ENCODE measurements around the gene TPRG1L. TPM values are rescaled to one million over a fixed set of nuclear protein-coding genes. Genes with fewer than 3 reads are reported as not detected.

The TPRG1L gene
- total RNA-seq, 1 donor from 2014 or later = 33.7 TPM

DNA sequence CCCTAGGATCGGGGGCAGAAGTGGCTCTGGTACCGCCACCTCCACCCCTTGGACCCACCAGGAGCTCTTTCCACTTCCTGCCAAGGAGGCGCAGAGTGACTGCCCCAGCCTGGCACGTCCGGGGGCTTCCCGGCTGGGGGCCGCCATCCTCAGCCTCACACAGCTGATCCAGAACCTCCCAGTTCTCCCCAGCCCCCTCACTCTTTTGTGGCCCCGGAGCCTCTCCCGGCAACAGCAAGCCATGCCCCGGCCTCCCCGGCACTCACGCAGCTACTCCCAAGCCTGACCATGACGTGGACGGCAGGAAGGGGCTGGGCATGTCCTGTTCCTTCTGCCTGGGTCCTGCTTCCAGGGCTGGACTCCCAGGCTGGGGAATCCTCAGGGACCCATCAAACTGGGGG, 44.6 kb downstream of the TPRG1L start:
- Mint-ChIP-seq H3K9me3 (ENCODE audit: unreplicated experiment) (no peaks in the 10 kb centered on the region), H3K27me3 (ENCODE audit: low read depth, unreplicated experiment) (peaks cover 26% of the 10 kb centered on the region), H3K4me3 (ENCODE audit: unreplicated experiment) (no peak overlapping the region), H3K4me1 (ENCODE audit: low read depth, unreplicated experiment) (peaks cover 9% of the 10 kb centered on the region), H3K27ac (ENCODE audit: unreplicated experiment) (no peak overlapping the region), H3K36me3 (ENCODE audit: low read depth, unreplicated experiment) (no peaks in the 10 kb centered on the region)
- Histone ChIP-seq H3K36me3 (ENCODE audit: insufficient read depth, low read length) (no peaks in the 10 kb centered on the region), H3K9ac (ENCODE audit: low read length) (no peak overlapping the region), H3K9me3 (ENCODE audit: insufficient read depth, low read depth, low read length) (no peaks in the 10 kb centered on the region), H3K27ac (ENCODE audit: low read depth, low read length) (no peak overlapping the region), H3K4me1 (ENCODE audit: insufficient read depth, low read length) (peaks cover 6% of the 10 kb centered on the region), H3K4me2 (ENCODE audit: low read length) (no peak overlapping the region), H3K4me3 (ENCODE audit: insufficient read depth, low read depth, low read length) (no peak overlapping the region), H4K20me1 (ENCODE audit: insufficient read depth, low read length) (no peaks in the 10 kb centered on the region), H3K79me2 (ENCODE audit: insufficient read depth, low read length) (no peaks in the 10 kb centered on the region), H3K27me3 (ENCODE audit: insufficient read depth, low read length) (peaks cover 5% of the 10 kb centered on the region), H2AFZ (ENCODE audit: low read depth, low read length) (no peak overlapping the region)
- TF ChIP-seq, protein P1, sequence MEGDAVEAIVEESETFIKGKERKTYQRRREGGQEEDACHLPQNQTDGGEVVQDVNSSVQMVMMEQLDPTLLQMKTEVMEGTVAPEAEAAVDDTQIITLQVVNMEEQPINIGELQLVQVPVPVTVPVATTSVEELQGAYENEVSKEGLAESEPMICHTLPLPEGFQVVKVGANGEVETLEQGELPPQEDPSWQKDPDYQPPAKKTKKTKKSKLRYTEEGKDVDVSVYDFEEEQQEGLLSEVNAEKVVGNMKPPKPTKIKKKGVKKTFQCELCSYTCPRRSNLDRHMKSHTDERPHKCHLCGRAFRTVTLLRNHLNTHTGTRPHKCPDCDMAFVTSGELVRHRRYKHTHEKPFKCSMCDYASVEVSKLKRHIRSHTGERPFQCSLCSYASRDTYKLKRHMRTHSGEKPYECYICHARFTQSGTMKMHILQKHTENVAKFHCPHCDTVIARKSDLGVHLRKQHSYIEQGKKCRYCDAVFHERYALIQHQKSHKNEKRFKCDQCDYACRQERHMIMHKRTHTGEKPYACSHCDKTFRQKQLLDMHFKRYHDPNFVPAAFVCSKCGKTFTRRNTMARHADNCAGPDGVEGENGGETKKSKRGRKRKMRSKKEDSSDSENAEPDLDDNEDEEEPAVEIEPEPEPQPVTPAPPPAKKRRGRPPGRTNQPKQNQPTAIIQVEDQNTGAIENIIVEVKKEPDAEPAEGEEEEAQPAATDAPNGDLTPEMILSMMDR (IDR thresholded peaks at IDR 0.05; ENCODE audit: insufficient read depth, low read depth, low read length) = no peak
- no peak for TF ChIP-seq EZH2 (IDR thresholded peaks at IDR 0.05; ENCODE audit: insufficient read depth, low read length)
- DNase-seq (ENCODE audit: low read depth) (no peak), FAIRE-seq (no peak)

DNA sequence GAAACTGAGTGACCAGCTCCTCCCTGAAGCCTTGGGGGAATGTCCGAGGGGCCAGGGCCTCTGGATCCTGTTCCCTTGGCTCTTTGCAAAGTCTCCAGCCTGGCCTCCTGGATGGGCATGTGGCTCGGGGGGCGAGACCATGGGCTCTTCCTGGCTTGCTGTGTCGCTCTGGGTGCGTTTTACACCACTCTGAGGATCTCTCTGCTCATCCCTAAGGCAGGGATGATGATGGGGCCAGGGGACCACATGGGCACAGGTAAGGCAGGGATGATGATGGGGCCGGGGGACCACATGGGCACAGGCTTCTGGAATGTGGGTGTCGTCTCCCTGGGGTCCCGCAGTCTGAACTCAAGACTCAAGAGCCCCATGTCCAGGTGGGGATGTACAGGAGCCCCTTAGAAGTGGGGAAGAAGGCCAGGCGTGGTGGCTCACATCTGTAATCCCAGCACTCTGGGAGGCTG, 45.2 kb downstream of the TPRG1L start:
- Mint-ChIP-seq H3K27ac (ENCODE audit: unreplicated experiment) (no peak overlapping the region), H3K4me1 (ENCODE audit: low read depth, unreplicated experiment) (peaks cover 9% of the 10 kb centered on the region), H3K9me3 (ENCODE audit: unreplicated experiment) (no peaks in the 10 kb centered on the region), H3K36me3 (ENCODE audit: low read depth, unreplicated experiment) (no peaks in the 10 kb centered on the region), H3K27me3 (ENCODE audit: low read depth, unreplicated experiment) (peaks cover 26% of the 10 kb centered on the region), H3K4me3 (ENCODE audit: unreplicated experiment) (no peak overlapping the region)
- H3K9ac ChIP-seq (ENCODE audit: low read length) = no peak overlapping the region
- H3K9me3 ChIP-seq (ENCODE audit: insufficient read depth, low read depth, low read length) = no peaks in the 10 kb centered on the region
- H3K79me2 ChIP-seq (ENCODE audit: insufficient read depth, low read length) = no peaks in the 10 kb centered on the region
- no peaks in the 10 kb centered on the region for H4K20me1 ChIP-seq (ENCODE audit: insufficient read depth, low read length)
- H3K36me3 ChIP-seq (ENCODE audit: insufficient read depth, low read length) = no peaks in the 10 kb centered on the region
- H3K4me1 ChIP-seq (ENCODE audit: insufficient read depth, low read length) = peaks cover 6% of the 10 kb centered on the region
- no peak for TF ChIP-seq EZH2 (IDR thresholded peaks at IDR 0.05; ENCODE audit: insufficient read depth, low read length)
- TF ChIP-seq, protein P1 (IDR thresholded peaks at IDR 0.05; ENCODE audit: insufficient read depth, low read depth, low read length) = no peak
- H3K27ac ChIP-seq (ENCODE audit: low read depth, low read length) = no peak overlapping the region
- DNase-seq (ENCODE audit: low read depth) = no peak
- peaks cover 5% of the 10 kb centered on the region for H3K27me3 ChIP-seq (ENCODE audit: insufficient read depth, low read length)
- FAIRE-seq = no peak
- H3K4me2 ChIP-seq (ENCODE audit: low read length) = no peak overlapping the region
- no peak overlapping the region for H2AFZ ChIP-seq (ENCODE audit: low read depth, low read length)
- no peak overlapping the region for H3K4me3 ChIP-seq (ENCODE audit: insufficient read depth, low read depth, low read length)

DNA sequence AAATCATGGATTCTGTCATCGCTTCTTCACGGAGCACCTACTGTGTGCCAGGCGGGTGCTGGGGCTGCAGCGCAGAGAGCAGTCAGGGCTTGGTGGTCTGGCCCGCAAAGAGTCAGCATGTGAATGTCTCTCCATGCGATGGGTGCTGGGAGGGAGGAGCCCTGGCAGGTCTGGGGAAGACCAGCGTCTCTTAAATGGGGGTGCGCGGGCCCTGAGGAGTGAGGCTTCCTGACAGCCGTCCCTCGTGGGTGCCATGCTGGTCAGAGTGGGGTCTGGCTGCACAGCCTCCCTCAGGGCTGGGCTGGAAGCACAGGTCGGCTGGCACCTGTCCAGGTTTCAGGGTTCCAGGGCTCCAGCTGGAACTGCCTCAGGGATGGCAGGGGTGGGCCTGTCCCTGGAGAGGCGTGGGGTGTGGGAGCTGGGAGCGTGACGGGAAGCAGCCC, 46.0 kb downstream of the TPRG1L start:
- no peak for FAIRE-seq

More for the DNA sequence above, 46.0 kb downstream of the TPRG1L start:
- no peak overlapping the region for H3K9ac ChIP-seq (ENCODE audit: low read length)
- no peaks in the 10 kb centered on the region for H3K36me3 ChIP-seq (ENCODE audit: insufficient read depth, low read length)
- H2AFZ ChIP-seq (ENCODE audit: low read depth, low read length) = no peak overlapping the region
- no peak overlapping the region for H3K4me3 ChIP-seq (ENCODE audit: insufficient read depth, low read depth, low read length)
- peaks cover 5% of the 10 kb centered on the region for H3K27me3 ChIP-seq (ENCODE audit: insufficient read depth, low read length)
- H3K9me3 ChIP-seq (ENCODE audit: insufficient read depth, low read depth, low read length) = no peaks in the 10 kb centered on the region
- no peaks in the 10 kb centered on the region for H4K20me1 ChIP-seq (ENCODE audit: insufficient read depth, low read length)
- no peaks in the 10 kb centered on the region for H3K79me2 ChIP-seq (ENCODE audit: insufficient read depth, low read length)
- no peaks in the 10 kb centered on the region for H3K9me3 Mint-ChIP-seq (ENCODE audit: unreplicated experiment)
- no peak overlapping the region for H3K4me2 ChIP-seq (ENCODE audit: low read length)
- no peak overlapping the region for H3K4me3 Mint-ChIP-seq (ENCODE audit: unreplicated experiment)
- H3K4me1 Mint-ChIP-seq (ENCODE audit: low read depth, unreplicated experiment) = peaks cover 9% of the 10 kb centered on the region
- H3K27ac ChIP-seq (ENCODE audit: low read depth, low read length) = no peak overlapping the region
- H3K36me3 Mint-ChIP-seq (ENCODE audit: low read depth, unreplicated experiment) = no peaks in the 10 kb centered on the region
- no peak for DNase-seq (ENCODE audit: low read depth)
- peaks cover 26% of the 10 kb centered on the region for H3K27me3 Mint-ChIP-seq (ENCODE audit: low read depth, unreplicated experiment)
- peaks cover 6% of the 10 kb centered on the region for H3K4me1 ChIP-seq (ENCODE audit: insufficient read depth, low read length)
- no peak overlapping the region for H3K27ac Mint-ChIP-seq (ENCODE audit: unreplicated experiment)
- TF ChIP-seq EZH2 (IDR thresholded peaks at IDR 0.05; ENCODE audit: insufficient read depth, low read length) = no peak
- TF ChIP-seq, protein P1 (IDR thresholded peaks at IDR 0.05; ENCODE audit: insufficient read depth, low read depth, low read length) = no peak
